ENCODE results near the gene PRRX2. TPM values are rescaled to one million over a fixed set of nuclear protein-coding genes. Genes with fewer than 3 reads are reported as not detected.

Gene PRRX2
- total and polyA plus RNA-seq, 9 donors = 0.20 to 4.0 (median 0.77) TPM

DNA sequence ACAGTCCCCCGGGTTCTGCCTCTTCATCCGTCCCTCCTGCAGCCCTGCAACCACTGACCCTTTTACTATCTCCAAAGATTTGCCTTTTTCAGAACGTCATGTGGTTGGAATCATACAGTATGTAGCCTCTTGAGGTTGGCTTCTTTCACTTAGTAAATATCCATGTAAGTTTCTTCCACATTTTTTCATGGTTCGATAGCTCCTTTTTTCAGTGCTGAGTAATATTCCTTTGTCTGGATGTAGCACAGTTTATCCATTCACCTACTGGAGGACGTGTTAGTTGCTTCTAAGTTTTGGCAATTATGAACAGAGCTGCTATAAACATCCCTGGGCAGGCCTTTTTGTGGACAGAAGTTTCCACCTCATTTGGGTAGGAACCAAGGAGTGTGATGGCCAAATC is 27.1 kb downstream of the PRRX2 start:
- intact Hi-C loops (cut with DNase I) = no loop called here
- H3K9me3 ChIP-seq = no peaks in the 10 kb centered on the region

DNA sequence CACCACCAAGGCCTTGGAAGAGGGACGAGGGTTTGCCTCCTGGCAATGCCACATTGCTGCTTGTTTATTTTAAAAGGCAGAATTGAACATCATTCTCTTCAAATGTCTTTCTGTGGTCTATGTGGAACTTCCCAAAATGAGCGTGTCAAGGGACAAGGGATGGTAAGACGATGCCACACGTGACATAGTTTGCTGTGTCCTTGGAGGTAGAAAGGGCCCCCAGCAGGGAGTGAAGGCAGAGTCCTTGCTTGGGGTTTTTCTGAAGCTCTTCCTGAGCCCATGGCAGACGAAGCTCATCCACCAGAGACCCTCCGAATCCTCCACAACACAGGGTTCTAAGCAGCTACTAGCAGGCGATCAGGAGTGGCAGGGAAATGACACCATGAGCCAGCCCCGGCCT is 28.3 kb downstream of the PRRX2 start:
- Histone ChIP-seq H3K27ac (no peak overlapping the region), H3K4me1 (ENCODE audit: insufficient read depth) (peaks cover 4% of the 10 kb centered on the region), H3K9me3 (no peaks in the 10 kb centered on the region), H3K36me3 (no peaks in the 10 kb centered on the region), H3K27me3 (no peaks in the 10 kb centered on the region), H3K4me3 (no peak overlapping the region)
- WGBS, 3 donors = 80 to 83% (median 81%) methylated on average over 8 of the region's 8 CpGs
- TF ChIP-seq, protein P1, sequence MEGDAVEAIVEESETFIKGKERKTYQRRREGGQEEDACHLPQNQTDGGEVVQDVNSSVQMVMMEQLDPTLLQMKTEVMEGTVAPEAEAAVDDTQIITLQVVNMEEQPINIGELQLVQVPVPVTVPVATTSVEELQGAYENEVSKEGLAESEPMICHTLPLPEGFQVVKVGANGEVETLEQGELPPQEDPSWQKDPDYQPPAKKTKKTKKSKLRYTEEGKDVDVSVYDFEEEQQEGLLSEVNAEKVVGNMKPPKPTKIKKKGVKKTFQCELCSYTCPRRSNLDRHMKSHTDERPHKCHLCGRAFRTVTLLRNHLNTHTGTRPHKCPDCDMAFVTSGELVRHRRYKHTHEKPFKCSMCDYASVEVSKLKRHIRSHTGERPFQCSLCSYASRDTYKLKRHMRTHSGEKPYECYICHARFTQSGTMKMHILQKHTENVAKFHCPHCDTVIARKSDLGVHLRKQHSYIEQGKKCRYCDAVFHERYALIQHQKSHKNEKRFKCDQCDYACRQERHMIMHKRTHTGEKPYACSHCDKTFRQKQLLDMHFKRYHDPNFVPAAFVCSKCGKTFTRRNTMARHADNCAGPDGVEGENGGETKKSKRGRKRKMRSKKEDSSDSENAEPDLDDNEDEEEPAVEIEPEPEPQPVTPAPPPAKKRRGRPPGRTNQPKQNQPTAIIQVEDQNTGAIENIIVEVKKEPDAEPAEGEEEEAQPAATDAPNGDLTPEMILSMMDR (IDR thresholded peaks at IDR 0.05) = no peak
- no peak for TF ChIP-seq POLR2A (IDR thresholded peaks at IDR 0.05)
- TF ChIP-seq EP300 (IDR thresholded peaks at IDR 0.05) = no peak
- intact Hi-C loops (cut with DNase I) = no loop called here
- DNase-seq = no peak

More for the DNA sequence above, 27.1 kb downstream of the PRRX2 start:
- no peaks in the 10 kb centered on the region for H3K36me3 ChIP-seq
- H3K4me3 ChIP-seq = no peak overlapping the region
- WGBS, 3 donors = 77 to 81% (median 78%) methylated on average over 5 of the region's 5 CpGs
- peaks cover 4% of the 10 kb centered on the region for H3K4me1 ChIP-seq (ENCODE audit: insufficient read depth)
- TF ChIP-seq, protein P1 (IDR thresholded peaks at IDR 0.05) = no peak
- no peak for TF ChIP-seq POLR2A (IDR thresholded peaks at IDR 0.05)
- TF ChIP-seq EP300 (IDR thresholded peaks at IDR 0.05) = no peak
- no peak for DNase-seq
- no peak overlapping the region for H3K27ac ChIP-seq
- no peaks in the 10 kb centered on the region for H3K27me3 ChIP-seq

DNA sequence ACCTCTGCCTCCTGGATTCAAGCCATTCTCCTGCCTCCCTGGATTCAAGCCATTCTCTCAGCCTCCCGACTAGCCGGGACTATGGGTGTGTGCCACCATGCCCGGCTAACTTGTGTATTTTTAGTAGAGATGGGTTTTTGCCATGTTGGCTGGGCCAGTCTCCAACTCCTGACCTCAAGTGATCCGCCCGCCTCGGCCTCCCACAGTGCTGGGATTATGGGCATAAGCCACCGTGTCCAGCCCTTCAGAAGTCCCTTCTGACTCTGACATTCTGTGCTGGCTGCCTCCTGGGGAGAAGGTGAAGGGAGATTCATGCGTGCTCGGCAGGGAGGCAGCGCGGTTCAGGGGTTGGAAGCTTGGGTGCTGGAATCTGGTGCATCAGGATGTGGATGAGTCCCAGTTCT is 28.8 kb downstream of the PRRX2 start:
- no peak overlapping the region for H3K27ac ChIP-seq

DNA sequence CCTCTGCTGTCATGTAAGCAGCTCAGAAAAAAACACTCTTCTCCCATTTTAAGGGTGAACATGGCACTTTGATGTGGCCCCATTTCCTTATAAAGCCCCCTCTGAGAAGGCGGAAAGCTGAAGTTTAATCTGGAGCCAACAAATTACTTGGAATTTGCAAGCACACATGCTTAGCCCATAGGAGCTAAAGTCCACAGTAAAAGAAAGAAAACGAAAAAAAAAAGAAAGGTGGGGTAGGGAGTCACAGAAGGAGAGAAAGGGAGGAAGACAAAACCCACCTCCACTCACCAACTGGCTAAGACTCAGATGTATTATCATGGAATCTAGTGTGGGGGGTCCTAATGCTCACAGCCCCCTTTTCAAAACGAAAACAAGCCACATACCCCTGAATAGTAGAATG is 30.4 kb downstream of the PRRX2 start:
- no peak overlapping the region for H3K4me3 ChIP-seq

More for the DNA sequence above, 28.8 kb downstream of the PRRX2 start:
- Histone ChIP-seq H3K27me3 (no peaks in the 10 kb centered on the region), H3K36me3 (no peaks in the 10 kb centered on the region), H3K4me1 (ENCODE audit: insufficient read depth) (peaks cover 4% of the 10 kb centered on the region), H3K9me3 (no peaks in the 10 kb centered on the region), H3K4me3 (no peak overlapping the region)
- no peak for TF ChIP-seq POLR2A (IDR thresholded peaks at IDR 0.05)
- TF ChIP-seq, protein P1 (IDR thresholded peaks at IDR 0.05) = no peak
- no peak for TF ChIP-seq EP300 (IDR thresholded peaks at IDR 0.05)
- intact Hi-C loops (cut with DNase I) = no loop called here
- DNase-seq = no peak
- 68 to 72% (median 69%) methylated on average over 11 of the region's 11 CpGs for whole genome bisulfite sequencing, 3 donors

More for the DNA sequence above, 30.4 kb downstream of the PRRX2 start:
- no peaks in the 10 kb centered on the region for H3K9me3 ChIP-seq
- TF ChIP-seq, protein P1 (IDR thresholded peaks at IDR 0.05) = no peak
- no peak for TF ChIP-seq POLR2A (IDR thresholded peaks at IDR 0.05)
- no peak for TF ChIP-seq EP300 (IDR thresholded peaks at IDR 0.05)
- 69 to 72% (median 70%) methylated on average over 3 of the region's 3 CpGs for WGBS, 3 donors
- no peak for DNase-seq
- no peaks in the 10 kb centered on the region for H3K27me3 ChIP-seq
- H3K36me3 ChIP-seq = no peaks in the 10 kb centered on the region
- intact Hi-C loops (cut with DNase I) = no loop called here
- no peak overlapping the region for H3K27ac ChIP-seq
- H3K4me1 ChIP-seq (ENCODE audit: insufficient read depth) = peaks cover 4% of the 10 kb centered on the region
